GM12878 (cell line): Measurements from ENCODE around the gene PIWIL4. TPM values are rescaled to one million over a fixed set of nuclear protein-coding genes. Genes with fewer than 3 reads are reported as not detected.

ENCODE experiments used
- ATAC-seq: fragments of 200-7000 bp; cut with Tn5 transposase; 3 replicates; pipeline ENCODE4 v1.9.1; 2020; ENCODE audit warnings: mild to moderate bottlenecking, moderate library complexity
- BruUV-seq: library from RNA; stranded (reverse); fragments of 400-500 nt; replicated peaks from 2 replicates; lab custom pipeline; 2021; lab: Mats Ljungman, UMichigan
- CTCF ChIA-PET: fragments of 300-600 bp; sonication (Branson Sonifier 250); formaldehyde crosslinking; extraction: SDS; loops from one replicate; lab custom pipeline; 2021; ENCODE audit warnings: inconsistent platforms; lab: Yijun Ruan, JAX
- POLR2A ChIA-PET: fragments of 350-600 bp; formaldehyde crosslinking; extraction: SDS; loops from one replicate; lab custom pipeline; 2021; ENCODE audit warnings: inconsistent platforms; lab: Charles Lee
- RAD21 ChIA-PET: fragments of 300-600 bp; sonication (Branson Sonifier 250); formaldehyde crosslinking; loops from one replicate; lab custom pipeline; 2023; ENCODE audit warnings: antibody characterized with exemption; ENCODE audit not compliant: unreplicated experiment; lab: Charles Lee
- SMC1A ChIA-PET: fragments of 300-600 bp; sonication (Branson Sonifier 250); formaldehyde crosslinking; loops from one replicate; lab custom pipeline; 2023; ENCODE audit not compliant: unreplicated experiment, uncharacterized antibody; lab: Charles Lee
- DNase-seq: peaks from one replicate; pipeline ENCODE4 v3.0.0-alpha.2; 2011; ENCODE audit warnings: low read depth, low spot score
- FAIRE-seq: peaks from 3 replicates; lab custom pipeline; 2011; peaks lifted over from hg19 to GRCh38; lab: Jason Lieb, UNC
- H2AFZ ChIP-seq: 2 replicates; pipeline ENCODE4 v1.6.0; 2011; ENCODE audit warnings: low read depth, low read length, control low read depth; ENCODE audit not compliant: control insufficient read depth
- H3K27ac ChIP-seq: 2 replicates; pipeline ENCODE4 v1.5.1; 2011; ENCODE audit warnings: control low read depth; ENCODE audit not compliant: control insufficient read depth, insufficient read depth
- H3K27me3 ChIP-seq, 2 experiments: replicated peaks in 1 of 2; 2 replicates each; pipeline versions ENCODE4 v1.6.0 to v1.6.1; 2011; ENCODE audit warnings: low read length in 1 of 2; ENCODE audit not compliant: control insufficient read depth in 2 of 2, insufficient read depth in 2 of 2
- H3K36me3 ChIP-seq, 2 experiments: 2 replicates each; pipeline ENCODE4 v1.5.1; 2011; ENCODE audit warnings: low read length in 1 of 2; ENCODE audit not compliant: control insufficient read depth in 2 of 2, insufficient read depth in 2 of 2
- H3K4me1 ChIP-seq: 2 replicates; pipeline ENCODE4 v1.6.1; 2011; ENCODE audit warnings: mild to moderate bottlenecking, low read length, moderate library complexity, mixed read lengths; ENCODE audit not compliant: control insufficient read depth, insufficient read depth
- H3K4me2 ChIP-seq: 2 replicates; pipeline ENCODE4 v1.6.0; 2011; ENCODE audit warnings: control low read depth; ENCODE audit not compliant: control insufficient read depth, insufficient read depth
- H3K4me3 ChIP-seq: fragments of 200-600 bp; sonication (generic); 2 replicates; pipeline ENCODE4 v1.5.1; 2016
- H3K79me2 ChIP-seq: 2 replicates; pipeline ENCODE4 v1.6.0; 2011; ENCODE audit warnings: low read length; ENCODE audit not compliant: control insufficient read depth, insufficient read depth
- H3K9ac ChIP-seq: 2 replicates; pipeline ENCODE4 v1.8.0; 2011; ENCODE audit warnings: low read length, control low read depth, mixed read lengths; ENCODE audit not compliant: control insufficient read depth, insufficient read depth
- H3K9me3 ChIP-seq: replicated peaks from 3 replicates; pipeline ENCODE4 v1.5.1; 2011; ENCODE audit warnings: mild to moderate bottlenecking, low read length; ENCODE audit not compliant: control insufficient read depth, insufficient read depth
- H4K20me1 ChIP-seq: 2 replicates; pipeline ENCODE4 v1.6.0; 2011; ENCODE audit not compliant: control insufficient read depth, insufficient read depth
- CBFB ChIP-seq: IDR thresholded peaks from 2 replicates; pipeline ENCODE4 v1.6.1; 2016; ENCODE audit warnings: antibody characterized with exemption, low read depth
- CUX1 ChIP-seq: IDR thresholded peaks from 2 replicates; pipeline ENCODE4 v1.6.1; 2012; ENCODE audit warnings: improper control_type of control experiment, low read depth, low read length; ENCODE audit not compliant: insufficient replicate concordance
- EZH2 ChIP-seq: IDR thresholded peaks from 2 replicates; pipeline ENCODE4 v1.6.1; 2012; ENCODE audit warnings: low read depth, mild to moderate bottlenecking, control low read depth, inconsistent platforms, low read length, borderline replicate concordance; ENCODE audit not compliant: control insufficient read depth
- KAT2A ChIP-seq: conservative IDR thresholded peaks from 2 replicates; pipeline ENCODE4 v1.6.1; 2011; ENCODE audit warnings: low read depth, low read length; ENCODE audit not compliant: control insufficient read depth
- KLF5 ChIP-seq: fragments of 450-650 bp; IDR thresholded peaks from 2 replicates; pipeline ENCODE4 v1.6.1; 2014; ENCODE audit warnings: mild to moderate bottlenecking; ENCODE audit not compliant: partially characterized antibody
- NBN ChIP-seq: fragments of 450-650 bp; IDR thresholded peaks from 2 replicates; pipeline ENCODE4 v1.6.1; 2016
- PKNOX1 ChIP-seq: fragments of 450-650 bp; IDR thresholded peaks from 2 replicates; pipeline ENCODE4 v1.6.1; 2016; ENCODE audit warnings: mild to moderate bottlenecking
- RFX5 ChIP-seq: IDR thresholded peaks from 2 replicates; pipeline ENCODE4 v1.6.1; 2011; ENCODE audit warnings: low read depth, low read length, improper control_type of control experiment
- USF2 ChIP-seq: IDR thresholded peaks from 2 replicates; pipeline ENCODE4 v1.6.1; 2011; ENCODE audit warnings: low read depth, low read length, improper control_type of control experiment, borderline replicate concordance
- ZNF207 ChIP-seq: fragments of 450-650 bp; IDR thresholded peaks from 2 replicates; pipeline ENCODE4 v1.6.1; 2014; ENCODE audit warnings: antibody characterized with exemption, mild to moderate bottlenecking, borderline replicate concordance
- WGBS: methylation state at CpG from one replicate; pipeline ENCODE4 v1.1.6; 2016; ENCODE audit warnings: low lambda C conversion rate; ENCODE audit not compliant: insufficient replicate concordance, insufficient coverage; ENCODE audit errors: missing lambda C conversion rate; 5-methylcytosine and 5-hydroxymethylcytosine counted together
- in situ Hi-C: fragments of 300-500 bp; cut with MboI; formaldehyde crosslinking; loops from 9 replicates; pipeline ENCODE4 v1.14.3; 2018; ENCODE audit warnings: mixed read lengths
- intact Hi-C: fragments of 100-400 bp; cut with micrococcal nuclease; formaldehyde crosslinking; loops from one replicate; pipeline ENCODE4 v1.14.2; 2022; ENCODE audit not compliant: unreplicated experiment
- polyA plus RNA-seq, 11 experiments: library from polyadenylated mRNA; depleted of rRNA in 4 of 11; unstranded in 6 of 11; stranded (reverse) in 5 of 11; fragments of >200 nt; fragmentation: Nextera tagmentation in 4 of 11; fragmentation: Illumina TruSeq in 1 of 11; extraction: Ambion mirVana in 4 of 11; extraction: Trizol in 1 of 11; gene quantifications; 1 replicate in 1 of 11; 2 replicates in 10 of 11; pipeline versions ENCODE4 v1.2.1 to v1.2.3, GENCODE V29; 2011 to 2016; ENCODE audit warnings: inconsistent platforms in 2 of 11, missing spikeins in 2 of 11, low read depth in 1 of 11
- total RNA-seq, 4 experiments: library from RNA; depleted of rRNA in 3 of 4; stranded (reverse); fragments of >200 nt in 3 of 4; fragmentation: Illumina TruSeq in 1 of 4; extraction: Trizol in 1 of 4; gene quantifications; 2 replicates each; pipeline versions ENCODE4 v1.2.1 to v1.2.3, GENCODE V29; 2013 to 2021
- TF ChIP-seq, protein P1 (sequence below): fragments of 450-650 bp; IDR thresholded peaks from 2 replicates; pipeline ENCODE4 v1.6.1; 2018; ENCODE audit warnings: borderline replicate concordance, mild to moderate bottlenecking; ENCODE audit not compliant: partially characterized antibody

The PIWIL4 gene
- total and polyA plus RNA-seq, 10 of the 15 experiments (the other 5 are each of a cell fraction or from before 2014, with no cell fraction given): 0.23 to 13.3 (median 0.47) TPM

DNA sequence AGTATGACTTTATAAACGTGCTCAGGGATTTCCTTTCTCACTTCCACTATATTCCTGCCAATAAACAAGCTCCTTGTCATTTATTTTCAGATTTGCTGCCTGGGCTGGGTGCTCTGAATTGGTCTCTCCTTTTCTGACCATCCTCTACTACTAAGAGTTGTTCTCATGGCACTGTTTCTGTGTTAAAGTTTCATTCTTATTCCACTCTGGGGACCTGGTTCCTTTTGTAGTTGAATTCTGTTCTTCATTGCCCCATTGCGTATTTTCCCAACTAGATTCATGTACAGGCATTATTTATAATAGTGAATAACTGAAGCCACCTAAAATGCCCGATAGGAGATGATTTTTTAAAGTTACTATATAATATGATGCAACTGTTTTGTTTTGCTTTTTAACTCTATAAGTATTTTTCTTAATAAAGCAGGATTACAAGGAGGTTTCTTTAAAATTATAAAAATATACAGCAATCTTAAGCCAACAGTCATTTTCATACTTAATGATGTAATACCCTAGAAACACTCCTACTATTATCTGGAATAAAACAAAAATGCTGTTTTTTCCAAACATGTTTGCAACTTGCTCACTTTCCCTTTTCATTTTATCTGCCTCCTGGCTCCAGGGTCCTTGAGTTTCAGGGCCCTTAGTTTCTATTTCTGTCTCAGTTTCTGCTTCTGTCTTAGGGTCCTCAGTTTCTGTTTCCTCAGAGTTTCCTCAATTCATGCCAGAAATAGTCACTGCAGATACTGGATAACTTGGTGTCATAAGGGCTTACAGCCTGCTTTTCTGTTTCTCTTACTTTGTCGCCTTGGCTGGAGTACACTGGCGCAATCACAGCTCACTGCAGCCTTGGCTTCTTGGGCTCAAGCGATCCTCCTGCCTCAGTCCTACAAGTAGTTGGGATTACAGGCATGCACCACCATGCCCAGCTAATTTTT lies 33.2 kb upstream of the PIWIL4 start:
- intact Hi-C loops (no loop called here), in situ Hi-C loops (no loop called here)
- peak; percentile 71 for ATAC-seq
- CTCF ChIA-PET: interaction anchor here (1.3 to 3.0 kb wide), 8 partner anchors 12 to 69 kb away, joined by 3 to 17 read pairs (median 6); no protein-coding TSS in a partner anchor
- no peak for DNase-seq
- no peaks in the 10 kb centered on the region for H3K9me3 ChIP-seq
- H3K36me3 ChIP-seq: no peaks in the 10 kb centered on the region
- FAIRE-seq: no peak
- H3K4me3 ChIP-seq: no peak overlapping the region
- no peak overlapping the region for H3K4me2 ChIP-seq
- H4K20me1 ChIP-seq: no peaks in the 10 kb centered on the region
- RAD21 ChIA-PET: interaction anchor here (0.9 to 1.0 kb wide), 3 partner anchors 14 to 69 kb away, joined by 3 to 4 read pairs (median 3); no protein-coding TSS in a partner anchor
- SMC1A ChIA-PET: interaction anchor here (0.6 to 3.1 kb wide), 11 partner anchors 9 to 69 kb away, joined by 3 to 21 read pairs (median 4); partner anchors contain the start of gene C11orf97
- no peak overlapping the region for H2AFZ ChIP-seq
- no peaks in the 10 kb centered on the region for H3K27me3 ChIP-seq
- WGBS: 43% methylated on average over 6 of the region's 6 CpGs
- no peak overlapping the region for H3K27ac ChIP-seq
- H3K9ac ChIP-seq: no peak overlapping the region
- BruUV-seq: no TSS peak
- no peaks in the 10 kb centered on the region for H3K79me2 ChIP-seq
- no peaks in the 10 kb centered on the region for H3K4me1 ChIP-seq
- POLR2A ChIA-PET: interaction anchor here (1.2 to 1.5 kb wide), 4 partner anchors 10 to 69 kb away, joined by 3 to 5 read pairs (median 4); partner anchors contain the start of gene FUT4
- TF ChIP-seq USF2 (no peak), CUX1 (no peak), RFX5 (no peak), CBFB (no peak), KAT2A (no peak), KLF5 (no peak), EZH2 (no peak), ZNF207 (no peak), PKNOX1 (no peak), NBN (no peak)
- TF ChIP-seq, protein P1, sequence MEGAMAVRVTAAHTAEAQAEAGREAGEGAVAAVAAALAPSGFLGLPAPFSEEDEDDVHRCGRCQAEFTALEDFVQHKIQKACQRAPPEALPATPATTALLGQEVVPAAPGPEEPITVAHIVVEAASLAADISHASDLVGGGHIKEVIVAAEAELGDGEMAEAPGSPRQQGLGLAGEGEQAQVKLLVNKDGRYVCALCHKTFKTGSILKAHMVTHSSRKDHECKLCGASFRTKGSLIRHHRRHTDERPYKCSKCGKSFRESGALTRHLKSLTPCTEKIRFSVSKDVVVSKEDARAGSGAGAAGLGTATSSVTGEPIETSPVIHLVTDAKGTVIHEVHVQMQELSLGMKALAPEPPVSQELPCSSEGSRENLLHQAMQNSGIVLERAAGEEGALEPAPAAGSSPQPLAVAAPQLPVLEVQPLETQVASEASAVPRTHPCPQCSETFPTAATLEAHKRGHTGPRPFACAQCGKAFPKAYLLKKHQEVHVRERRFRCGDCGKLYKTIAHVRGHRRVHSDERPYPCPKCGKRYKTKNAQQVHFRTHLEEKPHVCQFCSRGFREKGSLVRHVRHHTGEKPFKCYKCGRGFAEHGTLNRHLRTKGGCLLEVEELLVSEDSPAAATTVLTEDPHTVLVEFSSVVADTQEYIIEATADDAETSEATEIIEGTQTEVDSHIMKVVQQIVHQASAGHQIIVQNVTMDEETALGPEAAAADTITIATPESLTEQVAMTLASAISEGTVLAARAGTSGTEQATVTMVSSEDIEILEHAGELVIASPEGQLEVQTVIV: no peak
